GM10266 (cell line): ENCODE results near the gene VPS8.

Source experiments
- DNase-seq: peaks from one replicate; pipeline ENCODE4 v3.0.0; 2012; ENCODE audit errors: extremely low spot score
- CTCF ChIP-seq: IDR thresholded peaks from 2 replicates; pipeline ENCODE4 v1.5.1; 2012; ENCODE audit warnings: mild to moderate bottlenecking, low read depth; ENCODE audit not compliant: control insufficient read depth, insufficient read depth; ENCODE audit errors: missing control alignments

VPS8 gene

DNA sequence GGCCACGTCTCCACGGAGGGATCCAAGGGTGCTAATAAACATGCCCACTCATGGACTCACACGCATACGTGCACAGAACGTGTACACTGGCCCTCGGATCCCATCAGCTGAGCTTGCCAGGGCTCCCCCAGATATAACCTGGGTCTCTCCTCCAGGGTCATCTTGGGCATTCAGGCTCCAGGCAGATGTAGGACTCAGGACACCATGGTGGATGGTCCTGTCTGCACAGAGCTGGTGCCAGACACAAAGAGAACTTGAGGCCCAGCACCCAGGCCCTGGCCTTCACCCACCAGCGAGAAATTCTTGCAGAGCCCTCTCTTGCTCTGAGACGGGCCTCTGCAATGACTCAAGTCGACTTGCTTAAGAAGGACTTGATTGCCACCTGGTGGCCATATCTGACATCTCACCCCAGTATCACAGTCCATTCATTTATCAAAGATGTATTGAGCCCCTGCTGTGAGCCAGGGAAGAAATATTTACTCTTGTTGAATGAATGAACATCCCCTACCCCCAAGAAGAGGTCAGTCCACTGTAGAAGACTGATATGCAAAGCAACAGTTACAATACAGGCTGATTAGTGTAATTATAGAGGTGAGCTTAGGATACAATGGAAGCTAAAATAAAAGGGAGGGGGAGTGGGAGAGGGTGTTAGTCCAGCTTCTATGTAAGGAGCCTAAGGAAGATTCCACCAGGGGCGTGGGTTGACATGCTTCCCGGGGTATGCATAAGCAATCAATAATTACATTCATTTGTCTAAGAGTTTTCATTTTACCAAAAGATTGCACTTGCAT is 34.2 kb upstream of the VPS8 start:
- TF ChIP-seq CTCF = peak; percentile 90
- peak; percentile 95 for DNase-seq

GRCh38 chr3:184778426-184779332 is 33.3 kb upstream of the VPS8 start:
- DNase-seq = no peak
- TF ChIP-seq CTCF = no peak

DNA sequence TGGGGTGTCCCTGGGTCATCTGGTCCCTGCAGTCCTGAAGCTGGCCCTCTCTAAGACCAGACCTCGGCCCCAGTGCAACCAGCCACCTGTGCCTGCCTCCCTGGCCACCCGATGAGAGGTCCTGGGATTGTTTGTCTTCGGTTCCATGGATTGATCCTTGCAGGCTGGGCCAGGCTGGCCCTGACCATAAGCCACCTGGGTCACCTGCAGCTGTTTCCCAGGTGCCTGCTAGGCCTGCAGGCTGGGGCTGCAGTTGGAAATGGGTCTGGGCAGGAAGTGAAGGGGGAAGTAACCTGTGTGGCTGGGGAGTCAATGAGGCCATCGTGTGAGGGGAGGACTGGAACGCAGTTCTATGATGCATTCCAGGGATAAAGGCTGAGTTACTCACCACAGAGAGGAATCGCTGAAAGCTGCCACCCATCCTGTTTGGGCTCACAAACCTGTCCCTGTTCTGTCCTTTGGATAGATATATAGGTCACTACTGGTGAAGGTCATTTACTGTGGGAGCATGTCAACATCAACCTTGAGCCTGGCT is 30.9 kb upstream of the VPS8 start:
- no peak for DNase-seq
- TF ChIP-seq CTCF = no peak

DNA sequence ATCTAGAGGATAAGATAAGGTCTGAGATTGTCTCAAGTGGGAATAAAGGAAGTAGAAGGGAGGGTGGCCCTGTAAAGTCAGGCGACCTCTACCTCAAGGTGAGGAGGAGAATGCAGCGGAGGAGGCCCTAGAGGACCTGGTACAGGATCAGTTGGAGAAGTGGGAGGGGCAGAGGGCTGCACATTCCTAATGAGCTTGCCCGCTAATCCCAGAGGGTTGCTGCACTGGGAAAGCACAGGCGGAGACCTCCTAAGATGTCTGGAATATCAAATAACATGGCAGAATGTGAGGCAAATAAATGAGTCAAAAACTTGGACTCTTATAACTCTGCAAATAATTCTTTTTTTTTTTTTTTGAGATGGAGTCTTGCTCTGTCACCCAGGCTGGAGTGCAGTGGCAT is 30.2 kb upstream of the VPS8 start:
- no peak for TF ChIP-seq CTCF
- DNase-seq = no peak

DNA sequence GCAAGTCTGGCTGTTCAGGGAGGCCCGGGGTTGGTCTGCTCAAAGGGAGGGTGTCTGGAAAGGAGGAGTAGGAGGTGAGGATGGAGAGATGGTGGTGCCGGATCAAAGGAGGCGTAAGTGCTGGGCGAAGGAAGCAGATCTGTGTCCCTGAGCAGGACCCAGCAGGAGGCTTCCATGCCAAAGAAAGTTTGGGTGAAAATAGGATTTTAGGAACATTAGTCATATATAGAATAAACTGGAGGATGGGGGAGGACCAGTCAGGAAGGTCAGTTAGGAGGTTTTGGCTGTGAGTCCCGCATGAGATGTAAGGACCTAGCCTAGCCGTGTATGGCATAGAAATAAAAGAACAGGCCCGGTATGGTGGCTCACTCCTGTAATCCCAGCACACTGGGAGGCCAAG is 28.6 kb upstream of the VPS8 start:
- no peak for DNase-seq
- no peak for TF ChIP-seq CTCF

GRCh38 chr3:184784731-184785500 is 27.1 kb upstream of the VPS8 start:
- TF ChIP-seq CTCF = no peak
- no peak for DNase-seq
